T-helper 1 cell treated with Interleukin-12 subunit alpha and Interleukin-12 subunit beta and Interleukin-4 antibody, amounts not matched to agents 30 ng/mL and 1 ng/mL, for 36 hours (primary cell): ENCODE measurements around the gene LMO2. TPM values are rescaled to one million over a fixed set of nuclear protein-coding genes. Genes with fewer than 3 reads are reported as not detected.
"Not testable (repeated sequence)": the region's sequence is repeated elsewhere in the genome, so short reads cannot be mapped to it uniquely, and the experiment has no call there.

ENCODE experiments used
- intact Hi-C: fragments of 100-400 bp; cut with micrococcal nuclease; formaldehyde crosslinking; loops from one replicate; pipeline ENCODE4 v1.15.1; 2024
- total RNA-seq: library from RNA; stranded (reverse); gene quantifications from 2 replicates; pipeline ENCODE4 v1.2.3, GENCODE V29; 2022

LMO2 gene
- total RNA-seq, 1 donor from 2014 or later, result 0.12 TPM

DNA sequence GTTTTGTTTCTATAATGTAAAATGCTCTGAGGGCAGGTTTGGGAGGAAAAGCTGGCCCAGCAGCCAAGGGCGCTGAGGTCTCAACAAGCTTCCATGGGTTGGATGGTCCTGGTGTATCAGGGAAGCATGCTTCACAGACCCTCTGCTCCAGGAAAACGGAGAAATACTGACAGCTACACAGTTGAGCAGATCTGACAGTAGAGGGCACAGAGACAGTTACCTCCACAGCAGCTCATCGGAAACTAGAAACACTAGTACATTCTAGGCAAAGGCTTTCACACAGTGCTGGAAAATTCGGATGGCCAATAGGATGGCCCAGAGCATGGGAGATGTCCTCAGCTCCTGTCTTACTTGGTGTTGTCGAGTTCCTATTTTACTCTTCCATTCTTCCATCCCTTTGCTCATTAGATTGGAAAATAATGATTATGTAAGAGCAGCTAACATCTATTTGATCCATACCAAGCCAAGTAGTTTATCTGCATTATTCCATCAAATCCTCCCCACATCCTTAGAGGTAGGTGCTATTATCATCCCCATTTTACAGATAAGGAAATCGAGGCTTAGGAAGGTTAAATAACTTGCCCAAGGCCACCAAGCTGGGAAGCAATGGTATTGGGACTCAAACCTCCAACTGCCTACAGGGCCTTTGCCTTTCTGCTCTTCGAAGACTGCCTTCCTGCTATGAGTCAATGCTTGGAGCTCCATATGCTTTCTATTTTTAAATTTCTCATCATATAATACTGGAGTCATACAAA is 28.3 kb downstream of the LMO2 start:
- intact Hi-C loops, result no loop called here

- intact Hi-C loops, result no loop called here
Measured at GRCh38 chr11:33861941-33862589, 29.8 kb downstream of the LMO2 start.

DNA sequence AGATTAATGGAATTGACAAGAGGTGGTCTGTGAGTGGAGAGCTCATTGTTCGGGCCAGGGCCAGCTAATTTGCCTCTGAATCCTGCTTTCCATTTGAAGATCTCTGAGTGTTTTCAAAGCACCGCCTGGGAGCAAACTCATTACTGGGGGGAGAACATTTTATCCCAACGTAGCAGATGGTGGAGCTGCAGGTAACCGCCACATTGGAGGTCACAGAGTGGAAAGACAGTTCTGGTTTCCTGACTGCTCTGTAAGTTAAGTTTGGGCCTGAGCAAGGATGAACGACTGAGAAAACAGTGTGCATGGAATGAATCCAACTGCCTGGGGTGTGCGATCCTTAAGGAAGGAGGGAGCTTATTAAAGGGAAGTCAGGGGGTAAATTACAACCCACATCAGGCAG is 30.5 kb downstream of the LMO2 start:
- intact Hi-C loops, result no loop called here

- intact Hi-C loops, result no loop called here
Measured at GRCh38 chr11:33860926-33861325, 30.9 kb downstream of the LMO2 start.

- intact Hi-C loops, result loop anchor here (5.0 kb wide), 2 partner anchors 213 to 633 kb away; no protein-coding TSS in a partner anchor
Measured at GRCh38 chr11:33859306-33859705, 32.6 kb downstream of the LMO2 start.

DNA sequence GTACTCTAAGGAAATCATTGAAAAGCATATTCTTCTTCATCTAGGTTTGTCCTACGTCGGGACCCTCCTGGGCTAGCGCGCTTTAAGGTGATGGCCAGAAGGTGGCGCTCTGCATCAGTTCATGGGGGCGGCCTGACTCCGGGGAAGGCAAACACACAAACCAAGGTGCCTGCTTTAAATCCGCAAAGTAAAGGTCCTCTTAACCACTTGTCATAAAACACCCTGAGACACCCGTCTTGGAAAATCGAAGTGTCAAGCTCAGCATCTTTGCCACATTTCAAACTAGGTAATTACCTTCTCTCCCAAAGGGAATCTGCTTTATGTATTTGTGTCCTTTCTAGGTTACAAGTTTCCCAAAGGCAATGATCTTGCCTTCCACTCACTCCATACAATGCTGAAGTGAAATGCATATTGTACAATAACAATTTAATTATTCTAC is 33.9 kb downstream of the LMO2 start:
- intact Hi-C loops, result loop anchor here (1.0 to 5.0 kb wide), 6 partner anchors 113 to 634 kb away; no protein-coding TSS in a partner anchor

DNA sequence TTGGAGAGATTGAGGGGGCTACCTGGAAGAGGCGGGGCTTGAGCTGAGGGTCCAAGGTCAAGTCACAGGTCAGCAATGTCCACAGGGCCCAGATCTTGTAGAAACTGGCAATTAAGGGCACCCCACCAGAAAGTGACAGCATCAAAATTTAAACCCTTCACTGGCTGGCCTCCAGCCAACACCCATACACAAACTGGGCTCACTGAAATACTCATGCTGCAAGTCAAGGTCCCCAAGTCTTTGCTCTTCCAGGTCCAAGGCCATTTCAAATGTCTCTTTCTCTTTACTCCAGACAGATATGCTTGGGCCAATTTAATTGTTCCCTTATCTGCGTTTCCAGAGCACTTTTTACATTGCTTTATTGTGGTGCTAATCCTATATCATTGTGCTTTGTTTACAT is 36.4 kb downstream of the LMO2 start:
- intact Hi-C loops, result loop anchor here (5.0 kb wide), 2 partner anchors 217 to 637 kb away; no protein-coding TSS in a partner anchor

- intact Hi-C loops, result no loop called here
Measured at GRCh38 chr11:33848717-33849390, 43.0 kb downstream of the LMO2 start.

GRCh38 chr11:33847251-33847650 is 44.6 kb downstream of the LMO2 start:
- intact Hi-C loops, result no loop called here

GRCh38 chr11:33844236-33844635 is 47.6 kb downstream of the LMO2 start:
- intact Hi-C loops, result no loop called here

- intact Hi-C loops, result no loop called here
Measured at GRCh38 chr11:33843018-33843417, 48.9 kb downstream of the LMO2 start.

DNA sequence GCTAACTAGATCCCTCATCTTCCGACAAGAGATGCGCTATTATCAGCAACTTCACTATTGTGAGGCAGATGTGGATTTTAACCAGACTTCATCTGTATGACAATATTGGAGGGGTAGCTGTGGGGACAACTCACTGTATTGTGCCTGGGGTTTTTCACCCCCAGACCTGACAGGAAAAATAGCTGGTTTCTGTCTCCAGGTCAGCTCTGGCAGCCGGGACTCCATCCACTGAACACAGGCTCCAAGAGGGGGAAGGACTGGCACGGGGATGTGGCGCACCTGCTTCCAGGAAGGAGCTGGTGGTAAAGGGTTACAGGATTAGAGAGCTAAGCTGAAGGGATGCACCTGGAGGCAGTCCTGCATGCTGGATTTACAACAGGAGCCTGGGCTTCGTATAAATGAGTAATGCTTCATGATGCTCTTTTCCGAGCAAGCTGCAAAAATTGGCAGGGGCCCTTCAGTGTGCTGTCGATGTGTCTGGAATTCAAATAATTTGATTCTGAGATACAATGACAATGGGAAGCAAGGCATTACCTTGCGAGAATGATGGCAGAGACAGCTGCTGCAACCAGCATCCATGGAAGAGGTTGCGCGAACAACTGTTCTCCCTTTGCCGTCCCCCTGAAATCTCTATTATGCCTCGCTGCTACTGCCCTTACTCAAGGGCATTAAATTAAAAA is 49.5 kb downstream of the LMO2 start:
- intact Hi-C loops, result no loop called here

- intact Hi-C loops, result not testable (repeated sequence)
Measured at GRCh38 chr11:33838234-33838633, 53.6 kb downstream of the LMO2 start.

DNA sequence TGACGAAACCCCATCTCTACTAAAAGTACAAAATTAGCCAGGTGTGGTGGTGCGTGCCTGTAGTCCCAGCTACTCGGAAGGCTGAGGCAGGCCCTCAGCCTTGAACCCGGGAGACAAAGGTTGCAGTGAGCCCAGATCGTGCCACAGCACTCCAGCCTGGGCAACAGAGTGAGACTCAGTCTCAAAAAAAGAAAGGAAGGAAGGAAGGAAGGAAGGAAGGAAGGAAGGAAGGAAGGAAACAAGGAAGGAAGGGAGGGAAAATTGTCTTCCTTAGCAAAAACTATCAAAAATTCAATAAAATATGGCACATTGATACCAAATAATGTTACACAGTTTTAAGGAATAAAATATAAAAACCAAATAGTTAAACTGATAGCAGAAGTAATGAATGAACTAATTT is 54.5 kb downstream of the LMO2 start:
- intact Hi-C loops, result not testable (repeated sequence)

GRCh38 chr11:33835143-33835878 is 56.6 kb downstream of the LMO2 start:
- intact Hi-C loops, result no loop called here

DNA sequence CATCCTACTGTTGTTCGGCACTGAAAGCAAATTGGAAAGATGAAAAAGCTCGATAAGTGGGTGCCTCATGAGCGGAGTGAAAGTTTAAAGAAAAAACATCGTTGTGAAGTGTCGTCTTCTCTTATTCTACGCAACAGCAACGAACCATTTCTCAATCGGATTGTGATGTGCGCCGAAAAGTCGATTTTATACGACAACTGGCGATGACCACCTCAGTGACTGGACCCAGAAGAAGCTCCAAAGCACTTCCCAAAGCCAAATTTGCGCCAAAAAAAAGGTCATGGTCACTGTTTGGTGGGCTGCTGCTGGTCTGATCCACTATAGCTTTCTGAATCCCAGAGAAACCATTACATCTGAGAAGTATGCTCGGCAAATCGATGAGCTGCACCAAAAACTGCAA is 59.2 kb downstream of the LMO2 start:
- intact Hi-C loops, result no loop called here

DNA sequence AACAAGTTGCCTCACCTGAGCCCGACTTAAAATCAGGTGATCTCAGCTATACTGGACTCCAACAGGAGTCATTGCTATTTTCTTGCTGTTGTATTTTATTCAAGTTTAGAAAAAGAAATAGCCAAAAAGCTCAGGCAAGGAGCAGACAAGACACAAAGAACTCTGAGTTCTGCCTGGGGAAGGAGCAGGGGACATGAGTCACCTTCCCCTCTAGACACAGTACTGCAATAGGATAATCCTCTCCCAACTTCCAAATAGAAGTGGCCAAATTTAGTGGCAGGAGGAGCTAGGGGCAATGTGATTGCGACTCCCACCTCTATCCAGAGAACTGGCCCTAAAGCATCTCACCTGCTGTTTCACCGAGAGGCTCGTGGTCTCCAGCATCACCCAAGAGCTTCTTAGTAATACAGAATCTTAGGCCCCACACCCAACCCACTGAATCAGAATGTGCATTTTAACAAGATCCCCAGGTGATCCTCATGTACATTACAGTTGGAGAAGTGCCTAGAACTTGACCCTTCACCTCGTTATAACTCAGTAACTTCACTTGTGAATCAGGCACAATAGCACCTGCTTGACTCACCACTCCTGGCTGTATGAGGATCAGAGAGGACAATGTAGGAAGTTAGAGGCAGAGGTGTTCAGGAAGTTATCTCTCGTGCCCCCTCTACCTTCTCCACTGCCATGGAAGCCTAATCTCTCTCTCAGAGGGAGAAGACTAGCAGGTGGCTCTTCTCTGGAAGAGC is 60.8 kb downstream of the LMO2 start:
- intact Hi-C loops, result no loop called here

GRCh38 chr11:33829430-33830141 is 62.3 kb downstream of the LMO2 start:
- intact Hi-C loops, result loop anchor here (1.0 to 5.0 kb wide), 7 partner anchors 21 to 1021 kb away; no protein-coding TSS in a partner anchor
